Loucy (cell line): ENCODE measurements around the gene ASIC4.

Experiments used
- H2AFZ ChIP-seq: fragments of 200-600 bp; sonication (generic); 2 replicates; pipeline ENCODE4 v1.6.0; 2016; ENCODE audit warnings: antibody characterized with exemption, mild to moderate bottlenecking, low read length, moderate library complexity
- H3F3A ChIP-seq: fragments of 200-600 bp; 2 replicates; pipeline ENCODE4 v1.6.0; 2016; ENCODE audit warnings: antibody characterized with exemption, low read depth, mild to moderate bottlenecking
- H3K27me3 ChIP-seq: fragments of 200-600 bp; sonication (generic); 2 replicates; pipeline ENCODE4 v1.6.1; 2014; ENCODE audit warnings: low read length, mild to moderate bottlenecking; ENCODE audit not compliant: insufficient read depth, poor library complexity, severe bottlenecking
- H3K36me3 ChIP-seq: fragments of 200-600 bp; sonication (generic); 2 replicates; pipeline ENCODE4 v1.6.1; 2016; ENCODE audit warnings: low read length; ENCODE audit not compliant: insufficient read depth
- H3K4me1 ChIP-seq: fragments of 200-600 bp; sonication (generic); 2 replicates; pipeline ENCODE4 v1.5.1; 2014; ENCODE audit warnings: low read length, mild to moderate bottlenecking; ENCODE audit not compliant: insufficient read depth, poor library complexity, severe bottlenecking
- H3K4me2 ChIP-seq: fragments of 200-600 bp; sonication (generic); 2 replicates; pipeline ENCODE4 v1.6.0; 2014; ENCODE audit warnings: antibody characterized with exemption, low read length, low read depth, mild to moderate bottlenecking; ENCODE audit not compliant: poor library complexity, severe bottlenecking
- H3K4me3 ChIP-seq: fragments of 200-600 bp; sonication (generic); 2 replicates; pipeline ENCODE4 v1.5.1; 2014; ENCODE audit warnings: low read length, mild to moderate bottlenecking, mixed read lengths; ENCODE audit not compliant: poor library complexity, severe bottlenecking
- H3K79me2 ChIP-seq: fragments of 200-600 bp; sonication (generic); 2 replicates; pipeline ENCODE4 v1.6.1; 2014; ENCODE audit warnings: low read length; ENCODE audit not compliant: insufficient read depth
- H3K9ac ChIP-seq: fragments of 200-600 bp; sonication (generic); 2 replicates; pipeline ENCODE4 v1.6.0; 2014; ENCODE audit warnings: mild to moderate bottlenecking, low read depth, low read length, moderate library complexity; ENCODE audit not compliant: poor library complexity, severe bottlenecking
- H3K9me2 ChIP-seq: fragments of 200-600 bp; sonication (generic); replicated peaks from 2 replicates; pipeline ENCODE4 v1.6.1; 2016; ENCODE audit warnings: low read depth, low read length, mixed read lengths
- H3K9me3 ChIP-seq: fragments of 200-600 bp; sonication (generic); 2 replicates; pipeline ENCODE4 v1.6.1; 2014; ENCODE audit warnings: mild to moderate bottlenecking, antibody characterized with exemption, low read length, low read depth; ENCODE audit not compliant: insufficient read depth
- H4K20me1 ChIP-seq: fragments of 200-600 bp; sonication (generic); 2 replicates; pipeline ENCODE4 v1.6.0; 2014; ENCODE audit warnings: antibody characterized with exemption, low read length, mild to moderate bottlenecking; ENCODE audit not compliant: insufficient read depth, poor library complexity, severe bottlenecking
- EZH2phosphoT487 ChIP-seq: fragments of 200-600 bp; IDR thresholded peaks from 2 replicates; pipeline ENCODE4 v1.6.1; 2018; ENCODE audit warnings: antibody characterized with exemption, mild to moderate bottlenecking, moderate library complexity, borderline replicate concordance
- TF ChIP-seq, protein P1 (sequence below): fragments of 200-600 bp; sonication (generic); conservative IDR thresholded peaks from 2 replicates; pipeline ENCODE4 v1.5.1; 2014; ENCODE audit warnings: mild to moderate bottlenecking, antibody characterized with exemption, low read length

The ASIC4 gene

GRCh38 chr2:219551441-219552381, 37.4 kb downstream of the ASIC4 start:
- H3K9me2 ChIP-seq = no peaks in the 10 kb centered on the region
- H4K20me1 ChIP-seq = no peaks in the 10 kb centered on the region
- H3K36me3 ChIP-seq = no peaks in the 10 kb centered on the region
- no peak overlapping the region for H3K4me2 ChIP-seq
- no peak overlapping the region for H3K4me3 ChIP-seq
- no peaks in the 10 kb centered on the region for H3K27me3 ChIP-seq
- no peaks in the 10 kb centered on the region for H3K9me3 ChIP-seq
- H2AFZ ChIP-seq = no peak overlapping the region
- no peaks in the 10 kb centered on the region for H3F3A ChIP-seq
- no peaks in the 10 kb centered on the region for H3K79me2 ChIP-seq
- H3K4me1 ChIP-seq = no peaks in the 10 kb centered on the region
- TF ChIP-seq, protein P1, sequence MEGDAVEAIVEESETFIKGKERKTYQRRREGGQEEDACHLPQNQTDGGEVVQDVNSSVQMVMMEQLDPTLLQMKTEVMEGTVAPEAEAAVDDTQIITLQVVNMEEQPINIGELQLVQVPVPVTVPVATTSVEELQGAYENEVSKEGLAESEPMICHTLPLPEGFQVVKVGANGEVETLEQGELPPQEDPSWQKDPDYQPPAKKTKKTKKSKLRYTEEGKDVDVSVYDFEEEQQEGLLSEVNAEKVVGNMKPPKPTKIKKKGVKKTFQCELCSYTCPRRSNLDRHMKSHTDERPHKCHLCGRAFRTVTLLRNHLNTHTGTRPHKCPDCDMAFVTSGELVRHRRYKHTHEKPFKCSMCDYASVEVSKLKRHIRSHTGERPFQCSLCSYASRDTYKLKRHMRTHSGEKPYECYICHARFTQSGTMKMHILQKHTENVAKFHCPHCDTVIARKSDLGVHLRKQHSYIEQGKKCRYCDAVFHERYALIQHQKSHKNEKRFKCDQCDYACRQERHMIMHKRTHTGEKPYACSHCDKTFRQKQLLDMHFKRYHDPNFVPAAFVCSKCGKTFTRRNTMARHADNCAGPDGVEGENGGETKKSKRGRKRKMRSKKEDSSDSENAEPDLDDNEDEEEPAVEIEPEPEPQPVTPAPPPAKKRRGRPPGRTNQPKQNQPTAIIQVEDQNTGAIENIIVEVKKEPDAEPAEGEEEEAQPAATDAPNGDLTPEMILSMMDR = no peak
- no peak for TF ChIP-seq EZH2phosphoT487
- H3K9ac ChIP-seq = no peak overlapping the region

GRCh38 chr2:219552382-219553167, 38.3 kb downstream of the ASIC4 start:
- no peak overlapping the region for H3K4me3 ChIP-seq
- H3K9ac ChIP-seq = no peak overlapping the region
- no peaks in the 10 kb centered on the region for H3K27me3 ChIP-seq
- no peaks in the 10 kb centered on the region for H3K9me2 ChIP-seq
- no peaks in the 10 kb centered on the region for H3K36me3 ChIP-seq
- no peak overlapping the region for H2AFZ ChIP-seq
- no peaks in the 10 kb centered on the region for H3K79me2 ChIP-seq
- no peak overlapping the region for H3K4me2 ChIP-seq
- TF ChIP-seq EZH2phosphoT487 = no peak
- TF ChIP-seq, protein P1 = no peak
- no peaks in the 10 kb centered on the region for H3F3A ChIP-seq
- no peaks in the 10 kb centered on the region for H4K20me1 ChIP-seq
- no peaks in the 10 kb centered on the region for H3K4me1 ChIP-seq
- H3K9me3 ChIP-seq = no peaks in the 10 kb centered on the region

DNA sequence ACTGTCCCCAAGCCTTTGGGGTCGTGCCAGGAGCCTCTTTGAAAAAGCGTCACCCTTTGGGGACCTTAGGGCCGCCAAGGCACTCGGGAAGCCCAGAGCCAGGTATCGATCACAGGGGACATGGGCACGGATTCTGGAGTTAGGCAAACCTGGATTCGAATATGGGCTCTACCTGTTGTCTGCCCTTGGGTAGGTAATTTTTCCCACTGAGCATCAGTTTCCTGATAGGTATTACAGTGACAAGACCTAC, 38.8 kb downstream of the ASIC4 start:
- Histone ChIP-seq H3K4me3 (no peak overlapping the region), H4K20me1 (no peaks in the 10 kb centered on the region), H3K4me2 (no peak overlapping the region), H3K9ac (no peak overlapping the region), H3K9me3 (no peaks in the 10 kb centered on the region), H3K4me1 (no peaks in the 10 kb centered on the region), H3F3A (no peaks in the 10 kb centered on the region), H3K79me2 (no peaks in the 10 kb centered on the region), H3K27me3 (no peaks in the 10 kb centered on the region), H2AFZ (no peak overlapping the region), H3K9me2 (no peaks in the 10 kb centered on the region), H3K36me3 (no peaks in the 10 kb centered on the region)
- no peak for TF ChIP-seq EZH2phosphoT487
- TF ChIP-seq, protein P1 = no peak
